BJ (cell line): Measurements from ENCODE around the gene ETV6. TPM values are rescaled to one million over a fixed set of nuclear protein-coding genes. Genes with fewer than 3 reads are reported as not detected.

Experiments used
- CTCF ChIA-PET: fragments of 350-600 bp; formaldehyde crosslinking; extraction: SDS; loops from one replicate; lab custom pipeline; 2021; ENCODE audit warnings: antibody characterized with exemption, inconsistent platforms; lab: Yijun Ruan, JAX
- POLR2A ChIA-PET: fragments of 300-600 bp; sonication (Branson Sonifier 250); formaldehyde crosslinking; extraction: SDS; loops from one replicate; lab custom pipeline; 2021; ENCODE audit warnings: antibody characterized with exemption; lab: Charles Lee
- DNase-seq: peaks from one replicate; pipeline ENCODE4 v3.0.0-alpha.2; 2011; ENCODE audit warnings: low read depth
- H3K27me3 ChIP-seq: 2 replicates; pipeline ENCODE4 v1.6.0; 2011; ENCODE audit warnings: low read length; ENCODE audit not compliant: control insufficient read depth, insufficient read depth
- H3K36me3 ChIP-seq: 2 replicates; pipeline ENCODE4 v1.5.1; 2011; ENCODE audit warnings: low read length; ENCODE audit not compliant: control insufficient read depth, insufficient read depth
- H3K4me3 ChIP-seq: 2 replicates; pipeline ENCODE4 v1.5.1; 2011; ENCODE audit warnings: low read depth, mild to moderate bottlenecking, control low read depth, low read length
- CTCF ChIP-seq: IDR thresholded peaks from 2 replicates; pipeline ENCODE4 v1.5.1; 2011; ENCODE audit warnings: low read depth, mild to moderate bottlenecking, control low read depth, inconsistent platforms, low read length, moderate library complexity; ENCODE audit not compliant: insufficient read depth
- polyA plus RNA-seq: library from polyadenylated mRNA; depleted of rRNA; stranded (reverse); fragments of >200 nt; gene quantifications from 2 replicates; pipeline ENCODE4 v1.2.3, GENCODE V29; 2011

The ETV6 gene
- polyA plus RNA-seq, 1 experiment = 10.7 TPM

DNA sequence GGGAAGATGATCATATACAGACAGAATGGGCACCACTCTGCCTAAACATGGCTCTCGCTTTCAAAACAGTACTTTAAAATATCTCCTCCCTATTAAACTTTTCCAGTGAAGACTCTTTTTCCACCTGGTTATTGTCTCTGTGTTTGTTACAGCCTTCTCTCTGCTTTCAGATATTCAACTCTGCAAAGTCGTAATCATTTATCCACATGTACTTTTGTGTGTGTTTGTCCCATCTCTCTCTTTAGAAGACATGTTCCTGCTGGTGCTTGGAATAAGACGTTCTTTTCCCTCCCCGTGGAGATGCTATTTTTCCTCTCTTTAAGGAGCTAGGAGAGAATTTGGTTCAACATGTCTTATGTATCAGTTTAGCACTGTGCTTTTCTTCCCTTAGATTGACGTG lies 45.1 kb downstream of the ETV6 start:
- no peaks in the 10 kb centered on the region; the same call in 1 of the 2 replicates for H3K36me3 ChIP-seq
- DNase-seq = no peak
- H3K27me3 ChIP-seq = no peaks in the 10 kb centered on the region
- no peak for TF ChIP-seq CTCF
- ChIA-PET CTCF (interaction anchor here (1.1 kb wide), 1 partner anchor 91 kb away, joined by 3 read pairs; no protein-coding TSS in a partner anchor), POLR2A (interaction anchor here (0.6 kb wide), 1 partner anchor 10 kb away, joined by 11 read pairs; no protein-coding TSS in a partner anchor)
- H3K4me3 ChIP-seq = no peak overlapping the region

DNA sequence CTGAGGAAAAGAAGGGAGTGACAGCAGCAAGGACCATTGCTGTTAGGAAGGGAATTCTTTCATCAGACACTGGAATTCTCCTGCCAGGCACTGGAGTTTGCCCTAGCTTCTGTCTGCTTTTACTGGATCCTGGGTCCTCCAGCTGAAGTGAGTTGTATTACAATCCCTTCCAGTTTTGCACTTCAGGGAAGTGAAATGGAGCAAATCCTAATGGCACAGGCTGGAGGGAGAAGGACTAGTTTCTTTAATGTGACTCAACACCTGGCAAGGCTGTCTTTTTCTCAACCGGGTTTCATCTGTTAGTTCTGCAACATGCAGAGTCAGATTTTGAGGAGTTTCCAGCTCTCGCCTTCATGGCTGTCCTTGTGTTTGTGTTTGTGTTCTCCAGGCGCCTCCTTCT lies 45.8 kb downstream of the ETV6 start:
- Histone ChIP-seq H3K4me3 (no peak overlapping the region), H3K27me3 (no peaks in the 10 kb centered on the region), H3K36me3 (no peaks in the 10 kb centered on the region; the same call in 1 of the 2 replicates)
- TF ChIP-seq CTCF = no peak
- ChIA-PET CTCF (interaction anchor here (1.1 kb wide), 1 partner anchor 90 kb away, joined by 3 read pairs; no protein-coding TSS in a partner anchor), POLR2A (interaction anchor here (0.6 kb wide), 1 partner anchor 10 kb away, joined by 11 read pairs; no protein-coding TSS in a partner anchor)
- no peak for DNase-seq

DNA sequence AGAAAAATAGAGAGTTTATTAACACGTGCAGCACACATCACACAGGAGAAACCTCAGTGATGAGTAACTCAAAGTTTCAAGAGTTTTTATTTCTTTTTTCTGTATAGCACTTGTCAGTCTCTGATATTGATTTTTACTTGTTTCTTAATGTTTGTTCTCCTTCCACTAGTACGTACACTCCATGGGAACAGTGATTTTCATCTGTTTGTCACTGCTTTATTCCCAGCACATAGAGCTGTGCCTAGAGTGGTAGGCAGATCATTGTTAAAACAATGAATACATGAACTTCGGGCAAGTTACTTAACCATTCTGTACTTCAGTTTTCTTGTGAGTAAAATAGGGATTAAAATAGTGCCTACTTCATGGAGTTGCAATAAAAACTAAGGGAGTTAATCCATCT lies 46.6 kb downstream of the ETV6 start:
- TF ChIP-seq CTCF = no peak
- Histone ChIP-seq H3K36me3 (no peaks in the 10 kb centered on the region; the same call in 1 of the 2 replicates), H3K4me3 (no peak overlapping the region), H3K27me3 (no peaks in the 10 kb centered on the region)
- ChIA-PET POLR2A (no interaction called here), CTCF (no interaction called here)
- no peak for DNase-seq

- no peak for TF ChIP-seq CTCF
- Histone ChIP-seq H3K4me3 (no peak overlapping the region), H3K36me3 (no peaks in the 10 kb centered on the region; the same call in 1 of the 2 replicates), H3K27me3 (no peaks in the 10 kb centered on the region)
- CTCF ChIA-PET = no interaction called here
- no peak for DNase-seq
- POLR2A ChIA-PET = no interaction called here
Measured at GRCh38 chr12:11697131-11697530, 47.7 kb downstream of the ETV6 start.

DNA sequence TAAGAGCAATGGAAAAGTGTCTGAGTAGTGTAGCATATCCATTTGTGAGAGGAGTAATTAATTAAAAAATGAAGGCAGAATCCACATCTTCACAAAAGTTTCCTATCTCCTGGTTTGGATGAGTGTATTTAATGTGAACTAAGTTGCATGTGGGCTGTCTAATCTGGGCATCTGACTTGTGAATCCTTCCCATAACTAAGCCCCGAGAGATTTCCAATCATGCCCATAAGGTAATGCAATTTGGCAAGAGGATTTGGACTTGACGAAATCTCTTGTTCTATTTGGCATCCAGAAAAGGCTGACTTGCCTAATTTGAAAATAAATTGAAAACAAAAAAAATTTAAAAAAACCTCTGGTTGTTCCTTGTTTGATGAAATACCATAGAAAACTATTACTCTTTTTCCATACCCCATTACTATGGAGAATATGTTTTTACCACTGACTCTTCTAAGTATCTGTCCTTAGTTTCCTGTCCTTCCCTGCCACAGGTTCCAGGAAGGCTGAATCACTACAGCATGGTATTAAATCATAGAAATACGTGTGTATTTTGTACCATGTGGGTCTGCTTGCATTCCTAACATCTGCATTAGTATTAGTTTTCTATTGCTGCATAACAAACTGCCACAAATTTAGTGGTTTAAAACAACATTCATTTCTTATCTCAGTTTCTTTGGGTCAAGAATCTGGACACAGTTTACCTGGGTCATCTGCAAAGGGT lies 48.4 kb downstream of the ETV6 start:
- TF ChIP-seq CTCF = no peak
- CTCF ChIA-PET = interaction anchor here (1.4 kb wide), 1 partner anchor 117 kb away, joined by 4 read pairs; no protein-coding TSS in a partner anchor
- Histone ChIP-seq H3K4me3 (no peak overlapping the region), H3K36me3 (no peaks in the 10 kb centered on the region; the same call in 1 of the 2 replicates), H3K27me3 (no peaks in the 10 kb centered on the region)
- no peak for DNase-seq
- POLR2A ChIA-PET = interaction anchor here (0.6 kb wide), 1 partner anchor 8 kb away, joined by 15 read pairs; no protein-coding TSS in a partner anchor
